SK-N-SH treated with all-trans-retinoic acid at 6 μM for 48 hours (cell line): ENCODE data around the gene PDGFC.

Experiments used
- ATAC-seq: fragments of 200-7000 bp; cut with Tn5 transposase; 3 replicates; pipeline ENCODE4 v1.9.1; 2020; ENCODE audit warnings: mild to moderate bottlenecking, moderate library complexity
- ARNTL ChIP-seq: fragments of 450-650 bp; formaldehyde crosslinking; IDR thresholded peaks from 2 replicates; pipeline ENCODE4 v1.5.0; 2020; ENCODE audit warnings: low read depth, mild to moderate bottlenecking, moderate library complexity, borderline replicate concordance
- BACH2 ChIP-seq: fragments of 250-450 bp; sonication (Bioruptor Pico); IDR thresholded peaks from 2 replicates; pipeline ENCODE4 v1.9.0; 2021; ENCODE audit warnings: mild to moderate bottlenecking, borderline replicate concordance
- ESRRG ChIP-seq: fragments of 250-450 bp; sonication (Bioruptor Pico); IDR thresholded peaks from 2 replicates; pipeline ENCODE4 v1.6.1; 2021; ENCODE audit warnings: mild to moderate bottlenecking
- GLIS3 ChIP-seq: fragments of 250-450 bp; sonication (Bioruptor Pico); IDR thresholded peaks from 2 replicates; pipeline ENCODE4 v1.5.0; 2020; ENCODE audit warnings: mild to moderate bottlenecking, moderate library complexity
- ISL1 ChIP-seq: fragments of 250-450 bp; sonication (Bioruptor Pico); IDR thresholded peaks from 2 replicates; pipeline ENCODE4 v2.1.2; 2022; ENCODE audit warnings: mild to moderate bottlenecking, moderate library complexity
- OSR1 ChIP-seq: fragments of 250-450 bp; sonication (Bioruptor Pico); IDR thresholded peaks from 2 replicates; pipeline ENCODE4 v1.8.0; 2022; ENCODE audit warnings: moderate library complexity, mild to moderate bottlenecking, inconsistent platforms
- PPARA ChIP-seq: fragments of 250-450 bp; sonication (Bioruptor Pico); IDR thresholded peaks from 2 replicates; pipeline ENCODE4 v1.5.0; 2020; ENCODE audit warnings: mild to moderate bottlenecking, borderline replicate concordance
- RARB ChIP-seq: fragments of 250-450 bp; sonication (Bioruptor Pico); IDR thresholded peaks from 2 replicates; pipeline ENCODE4 v1.8.0; 2021; ENCODE audit warnings: mild to moderate bottlenecking, moderate library complexity
- SNAI2 ChIP-seq: fragments of 250-450 bp; sonication (Bioruptor Pico); IDR thresholded peaks from 2 replicates; pipeline ENCODE4 v1.5.0; 2020; ENCODE audit warnings: mild to moderate bottlenecking, moderate library complexity
- TCF4 ChIP-seq: fragments of 250-450 bp; sonication (Bioruptor Pico); IDR thresholded peaks from 2 replicates; pipeline ENCODE4 v1.8.0; 2021; ENCODE audit warnings: mild to moderate bottlenecking, moderate library complexity, borderline replicate concordance
- TOX ChIP-seq: fragments of 250-450 bp; sonication (Bioruptor Pico); IDR thresholded peaks from 2 replicates; pipeline ENCODE4 v1.8.0; 2021; ENCODE audit warnings: mild to moderate bottlenecking, moderate library complexity, borderline replicate concordance
- ZC3H10 ChIP-seq: fragments of 250-450 bp; sonication (Bioruptor Pico); IDR thresholded peaks from 2 replicates; pipeline ENCODE4 v1.5.1; 2021; ENCODE audit warnings: mild to moderate bottlenecking, moderate library complexity
- ZFP3 ChIP-seq: fragments of 250-450 bp; sonication (Bioruptor Pico); IDR thresholded peaks from 2 replicates; pipeline ENCODE4 v1.5.0; 2020; ENCODE audit warnings: mild to moderate bottlenecking, moderate library complexity
- ZFP30 ChIP-seq: fragments of 450-650 bp; formaldehyde crosslinking; IDR thresholded peaks from 2 replicates; pipeline ENCODE4 v1.5.0; 2022; ENCODE audit warnings: mild to moderate bottlenecking, moderate library complexity
- ZNF565 ChIP-seq: fragments of 450-650 bp; formaldehyde crosslinking; conservative IDR thresholded peaks from 2 replicates; pipeline ENCODE4 v1.5.0; 2020; ENCODE audit warnings: low read depth, mild to moderate bottlenecking, moderate library complexity
- ZNF70 ChIP-seq: fragments of 450-650 bp; formaldehyde crosslinking; IDR thresholded peaks from 2 replicates; pipeline ENCODE4 v1.5.0; 2020; ENCODE audit warnings: mild to moderate bottlenecking, moderate library complexity
- ZNF8 ChIP-seq: fragments of 450-650 bp; formaldehyde crosslinking; IDR thresholded peaks from 2 replicates; pipeline ENCODE4 v1.5.0; 2020; ENCODE audit warnings: mild to moderate bottlenecking, moderate library complexity
- TF ChIP-seq, protein P1 (sequence below): fragments of 250-450 bp; sonication (Bioruptor Pico); IDR thresholded peaks from 2 replicates; pipeline ENCODE4 v1.5.1; 2021; ENCODE audit warnings: mild to moderate bottlenecking, moderate library complexity
- TF ChIP-seq, protein P2 (sequence below): fragments of 250-450 bp; sonication (Bioruptor Pico); IDR thresholded peaks from 2 replicates; pipeline ENCODE4 v1.8.0; 2020; ENCODE audit warnings: mild to moderate bottlenecking, moderate library complexity, borderline replicate concordance
- TF ChIP-seq, protein P3 (sequence below): fragments of 250-450 bp; sonication (Bioruptor Pico); IDR thresholded peaks from 2 replicates; pipeline ENCODE4 v1.5.1; 2020; ENCODE audit warnings: low read depth, mild to moderate bottlenecking, moderate library complexity
- TF ChIP-seq, protein P4 (sequence below): fragments of 250-450 bp; sonication (Bioruptor Pico); IDR thresholded peaks from 2 replicates; pipeline ENCODE4 v1.5.0; 2020; ENCODE audit warnings: mild to moderate bottlenecking, moderate library complexity
- TF ChIP-seq, protein P5 (sequence below): fragments of 250-450 bp; sonication (Bioruptor Pico); IDR thresholded peaks from 2 replicates; pipeline ENCODE4 v1.8.0; 2021; ENCODE audit warnings: low read depth, mild to moderate bottlenecking, moderate library complexity, borderline replicate concordance

Gene PDGFC

DNA sequence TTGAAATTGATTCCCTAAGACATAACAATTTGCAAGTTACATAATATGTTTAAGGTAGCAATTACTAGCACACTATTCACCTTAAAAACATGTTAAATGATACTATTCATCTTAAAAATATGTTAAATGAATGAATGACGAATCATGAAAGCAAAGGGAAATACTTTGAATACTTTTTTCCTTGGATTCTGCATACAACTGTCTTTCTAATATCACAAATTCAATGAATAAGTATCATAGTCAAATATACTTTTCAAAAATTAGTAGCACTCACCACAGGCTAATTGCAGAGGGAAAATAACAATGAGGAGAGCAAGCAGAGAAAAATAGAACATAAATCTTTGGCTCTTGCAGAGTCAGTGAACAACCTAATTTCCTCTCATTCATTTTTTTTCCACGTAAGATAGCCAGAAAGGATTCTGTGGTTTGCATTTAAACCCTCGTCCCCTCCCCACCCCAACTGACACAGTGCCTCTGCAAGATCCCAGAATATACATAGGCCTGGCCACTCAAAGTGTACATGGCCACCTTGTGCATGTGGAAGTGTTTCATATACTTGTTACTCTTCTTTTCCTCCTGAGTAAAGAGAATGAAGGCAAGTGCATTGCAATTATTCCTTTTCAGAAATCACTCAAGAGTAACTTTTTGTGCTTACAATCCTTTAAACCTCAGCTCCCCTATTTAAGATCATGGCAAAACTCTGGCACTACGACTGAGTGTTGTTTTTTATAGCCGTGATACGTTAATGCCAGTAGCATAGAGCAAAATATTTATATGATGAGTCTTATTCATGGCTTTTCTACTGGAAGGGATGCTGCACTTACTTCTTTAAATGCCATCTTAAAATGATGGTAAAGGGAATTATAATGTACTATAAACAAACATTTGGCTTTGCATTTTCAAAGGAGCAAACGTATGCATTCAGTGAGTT, 236.4 kb downstream of the PDGFC start:
- ATAC-seq: peak; percentile 84
- TF ChIP-seq ISL1 (CRISPR knock-in tag) (no peak; the same call in none of the 2 replicates), OSR1 (no peak), SNAI2 (CRISPR knock-in tag) (no peak), ARNTL (CRISPR knock-in tag) (no peak), ZNF70 (CRISPR knock-in tag) (no peak), PPARA (CRISPR knock-in tag) (no peak), ZNF8 (CRISPR knock-in tag) (no peak), RARB (CRISPR knock-in tag) (no peak)
- TF ChIP-seq, protein P1, sequence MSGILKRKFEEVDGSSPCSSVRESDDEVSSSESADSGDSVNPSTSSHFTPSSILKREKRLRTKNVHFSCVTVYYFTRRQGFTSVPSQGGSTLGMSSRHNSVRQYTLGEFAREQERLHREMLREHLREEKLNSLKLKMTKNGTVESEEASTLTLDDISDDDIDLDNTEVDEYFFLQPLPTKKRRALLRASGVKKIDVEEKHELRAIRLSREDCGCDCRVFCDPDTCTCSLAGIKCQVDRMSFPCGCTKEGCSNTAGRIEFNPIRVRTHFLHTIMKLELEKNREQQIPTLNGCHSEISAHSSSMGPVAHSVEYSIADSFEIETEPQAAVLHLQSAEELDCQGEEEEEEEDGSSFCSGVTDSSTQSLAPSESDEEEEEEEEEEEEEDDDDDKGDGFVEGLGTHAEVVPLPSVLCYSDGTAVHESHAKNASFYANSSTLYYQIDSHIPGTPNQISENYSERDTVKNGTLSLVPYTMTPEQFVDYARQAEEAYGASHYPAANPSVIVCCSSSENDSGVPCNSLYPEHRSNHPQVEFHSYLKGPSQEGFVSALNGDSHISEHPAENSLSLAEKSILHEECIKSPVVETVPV (CRISPR knock-in tag): no peak
- TF ChIP-seq, protein P2, sequence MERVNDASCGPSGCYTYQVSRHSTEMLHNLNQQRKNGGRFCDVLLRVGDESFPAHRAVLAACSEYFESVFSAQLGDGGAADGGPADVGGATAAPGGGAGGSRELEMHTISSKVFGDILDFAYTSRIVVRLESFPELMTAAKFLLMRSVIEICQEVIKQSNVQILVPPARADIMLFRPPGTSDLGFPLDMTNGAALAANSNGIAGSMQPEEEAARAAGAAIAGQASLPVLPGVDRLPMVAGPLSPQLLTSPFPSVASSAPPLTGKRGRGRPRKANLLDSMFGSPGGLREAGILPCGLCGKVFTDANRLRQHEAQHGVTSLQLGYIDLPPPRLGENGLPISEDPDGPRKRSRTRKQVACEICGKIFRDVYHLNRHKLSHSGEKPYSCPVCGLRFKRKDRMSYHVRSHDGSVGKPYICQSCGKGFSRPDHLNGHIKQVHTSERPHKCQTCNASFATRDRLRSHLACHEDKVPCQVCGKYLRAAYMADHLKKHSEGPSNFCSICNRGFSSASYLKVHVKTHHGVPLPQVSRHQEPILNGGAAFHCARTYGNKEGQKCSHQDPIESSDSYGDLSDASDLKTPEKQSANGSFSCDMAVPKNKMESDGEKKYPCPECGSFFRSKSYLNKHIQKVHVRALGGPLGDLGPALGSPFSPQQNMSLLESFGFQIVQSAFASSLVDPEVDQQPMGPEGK (CRISPR knock-in tag): no peak
- TF ChIP-seq, protein P3, sequence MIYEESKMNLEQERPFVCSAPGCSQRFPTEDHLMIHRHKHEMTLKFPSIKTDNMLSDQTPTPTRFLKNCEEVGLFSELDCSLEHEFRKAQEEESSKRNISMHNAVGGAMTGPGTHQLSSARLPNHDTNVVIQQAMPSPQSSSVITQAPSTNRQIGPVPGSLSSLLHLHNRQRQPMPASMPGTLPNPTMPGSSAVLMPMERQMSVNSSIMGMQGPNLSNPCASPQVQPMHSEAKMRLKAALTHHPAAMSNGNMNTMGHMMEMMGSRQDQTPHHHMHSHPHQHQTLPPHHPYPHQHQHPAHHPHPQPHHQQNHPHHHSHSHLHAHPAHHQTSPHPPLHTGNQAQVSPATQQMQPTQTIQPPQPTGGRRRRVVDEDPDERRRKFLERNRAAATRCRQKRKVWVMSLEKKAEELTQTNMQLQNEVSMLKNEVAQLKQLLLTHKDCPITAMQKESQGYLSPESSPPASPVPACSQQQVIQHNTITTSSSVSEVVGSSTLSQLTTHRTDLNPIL (CRISPR knock-in tag): no peak
- TF ChIP-seq, all 23 proteins: peak for 0

DNA sequence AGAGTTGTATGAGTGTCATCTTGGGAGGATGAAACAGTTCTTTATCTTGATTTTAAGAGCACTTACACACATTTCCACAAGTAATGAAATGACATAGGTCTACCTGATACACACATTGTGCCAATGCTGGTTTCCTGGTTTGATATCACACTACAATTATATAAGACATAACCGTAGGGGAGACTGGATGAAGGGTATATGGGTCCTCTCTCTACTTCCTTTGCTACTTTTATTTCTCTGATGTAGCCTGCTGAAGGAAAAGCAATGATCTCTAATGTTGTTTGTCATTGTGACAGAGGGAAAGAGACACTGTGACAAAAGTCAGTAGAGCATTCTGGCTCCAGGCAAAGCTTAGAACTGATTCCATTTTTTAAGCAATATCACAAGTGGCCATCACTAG, 238.0 kb downstream of the PDGFC start:
- no peak for ATAC-seq

DNA sequence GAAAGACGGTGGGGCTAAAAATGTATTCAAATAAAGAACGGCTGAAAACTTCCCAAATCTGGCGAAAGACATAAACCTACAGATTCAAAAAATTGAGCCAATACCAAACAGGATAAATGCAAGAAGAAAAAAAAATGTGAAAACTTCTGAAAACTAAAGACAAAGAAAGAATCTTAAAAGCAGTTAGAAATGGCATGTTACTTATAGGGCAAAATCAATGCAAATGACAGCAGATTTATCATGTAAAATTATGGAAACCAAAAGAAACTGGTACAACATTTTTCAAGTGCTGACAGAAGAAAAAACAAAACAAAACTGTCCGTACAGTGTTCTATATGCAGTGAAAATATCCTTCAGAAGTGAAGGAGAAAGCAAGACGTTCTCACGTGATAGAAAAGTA, 239.0 kb downstream of the PDGFC start:
- TF ChIP-seq, protein P2 (CRISPR knock-in tag): no peak
- no peak for TF ChIP-seq BACH2 (CRISPR knock-in tag)
- TF ChIP-seq ZNF565 (CRISPR knock-in tag): no peak
- TF ChIP-seq, protein P4, sequence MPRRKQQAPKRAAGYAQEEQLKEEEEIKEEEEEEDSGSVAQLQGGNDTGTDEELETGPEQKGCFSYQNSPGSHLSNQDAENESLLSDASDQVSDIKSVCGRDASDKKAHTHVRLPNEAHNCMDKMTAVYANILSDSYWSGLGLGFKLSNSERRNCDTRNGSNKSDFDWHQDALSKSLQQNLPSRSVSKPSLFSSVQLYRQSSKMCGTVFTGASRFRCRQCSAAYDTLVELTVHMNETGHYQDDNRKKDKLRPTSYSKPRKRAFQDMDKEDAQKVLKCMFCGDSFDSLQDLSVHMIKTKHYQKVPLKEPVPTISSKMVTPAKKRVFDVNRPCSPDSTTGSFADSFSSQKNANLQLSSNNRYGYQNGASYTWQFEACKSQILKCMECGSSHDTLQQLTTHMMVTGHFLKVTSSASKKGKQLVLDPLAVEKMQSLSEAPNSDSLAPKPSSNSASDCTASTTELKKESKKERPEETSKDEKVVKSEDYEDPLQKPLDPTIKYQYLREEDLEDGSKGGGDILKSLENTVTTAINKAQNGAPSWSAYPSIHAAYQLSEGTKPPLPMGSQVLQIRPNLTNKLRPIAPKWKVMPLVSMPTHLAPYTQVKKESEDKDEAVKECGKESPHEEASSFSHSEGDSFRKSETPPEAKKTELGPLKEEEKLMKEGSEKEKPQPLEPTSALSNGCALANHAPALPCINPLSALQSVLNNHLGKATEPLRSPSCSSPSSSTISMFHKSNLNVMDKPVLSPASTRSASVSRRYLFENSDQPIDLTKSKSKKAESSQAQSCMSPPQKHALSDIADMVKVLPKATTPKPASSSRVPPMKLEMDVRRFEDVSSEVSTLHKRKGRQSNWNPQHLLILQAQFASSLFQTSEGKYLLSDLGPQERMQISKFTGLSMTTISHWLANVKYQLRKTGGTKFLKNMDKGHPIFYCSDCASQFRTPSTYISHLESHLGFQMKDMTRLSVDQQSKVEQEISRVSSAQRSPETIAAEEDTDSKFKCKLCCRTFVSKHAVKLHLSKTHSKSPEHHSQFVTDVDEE (CRISPR knock-in tag): no peak
- no peak for TF ChIP-seq ZFP3
- no peak for TF ChIP-seq ZC3H10 (CRISPR knock-in tag)
- no peak for TF ChIP-seq RARB (CRISPR knock-in tag)
- TF ChIP-seq TOX (CRISPR knock-in tag): no peak; the same call in 1 of the 2 replicates
- TF ChIP-seq ZFP30 (CRISPR knock-in tag): no peak
- no peak for TF ChIP-seq SNAI2 (CRISPR knock-in tag)
- no peak for TF ChIP-seq ZNF8 (CRISPR knock-in tag)
- TF ChIP-seq, protein P5, sequence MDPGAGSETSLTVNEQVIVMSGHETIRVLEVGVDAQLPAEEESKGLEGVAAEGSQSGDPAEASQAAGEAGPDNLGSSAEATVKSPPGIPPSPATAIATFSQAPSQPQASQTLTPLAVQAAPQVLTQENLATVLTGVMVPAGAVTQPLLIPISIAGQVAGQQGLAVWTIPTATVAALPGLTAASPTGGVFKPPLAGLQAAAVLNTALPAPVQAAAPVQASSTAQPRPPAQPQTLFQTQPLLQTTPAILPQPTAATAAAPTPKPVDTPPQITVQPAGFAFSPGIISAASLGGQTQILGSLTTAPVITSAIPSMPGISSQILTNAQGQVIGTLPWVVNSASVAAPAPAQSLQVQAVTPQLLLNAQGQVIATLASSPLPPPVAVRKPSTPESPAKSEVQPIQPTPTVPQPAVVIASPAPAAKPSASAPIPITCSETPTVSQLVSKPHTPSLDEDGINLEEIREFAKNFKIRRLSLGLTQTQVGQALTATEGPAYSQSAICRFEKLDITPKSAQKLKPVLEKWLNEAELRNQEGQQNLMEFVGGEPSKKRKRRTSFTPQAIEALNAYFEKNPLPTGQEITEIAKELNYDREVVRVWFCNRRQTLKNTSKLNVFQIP: no peak; the same call in 1 of the 2 replicates
- no peak for TF ChIP-seq PPARA (CRISPR knock-in tag)
- TF ChIP-seq GLIS3 (CRISPR knock-in tag): no peak
- TF ChIP-seq OSR1: no peak
- TF ChIP-seq ISL1 (CRISPR knock-in tag): no peak
- no peak for TF ChIP-seq ESRRG (CRISPR knock-in tag)
- TF ChIP-seq, protein P3 (CRISPR knock-in tag): no peak
- no peak for ATAC-seq

More for the DNA sequence above, 238.0 kb downstream of the PDGFC start:
- TF ChIP-seq RARB (CRISPR knock-in tag) (no peak), ZFP3 (no peak), ZNF70 (CRISPR knock-in tag) (no peak), SNAI2 (CRISPR knock-in tag) (no peak), OSR1 (no peak), ESRRG (CRISPR knock-in tag) (no peak), TCF4 (CRISPR knock-in tag) (no peak)
